ENCODE measurements around the gene C1orf52. TPM values are rescaled to one million over a fixed set of nuclear protein-coding genes. Genes with fewer than 3 reads are reported as not detected.
"Not testable (repeated sequence)": the region's sequence is repeated elsewhere in the genome, so short reads cannot be mapped to it uniquely, and the experiment has no call there.

The C1orf52 gene
- total RNA-seq, 1 donor from 2014 or later, result 55.8 TPM

- no peaks in the 10 kb centered on the region for H3K27me3 ChIP-seq
- H3K27ac ChIP-seq, result peak overlapping the region; percentile 80
- Mint-ChIP-seq H3K4me3 (peak overlapping the region; percentile 95), H3K9me3 (peaks cover 2% of the 10 kb centered on the region), H3K4me1 (peaks cover 21% of the 10 kb centered on the region), H3K27me3 (ENCODE audit: insufficient read depth, low read depth) (peaks cover 4% of the 10 kb centered on the region), H3K36me3 (peaks cover 18% of the 10 kb centered on the region), H3K27ac (no peak overlapping the region)
- H3K4me1 ChIP-seq, result peaks cover 15% of the 10 kb centered on the region
- peaks cover 37% of the 10 kb centered on the region for H4K20me1 ChIP-seq (ENCODE audit: low read depth)
- H3K9me3 ChIP-seq (ENCODE audit: low read depth), result no peaks in the 10 kb centered on the region
- TF ChIP-seq EZH2phosphoT487 (IDR thresholded peaks at IDR 0.05) (no peak), EZH2 (IDR thresholded peaks at IDR 0.05) (no peak), CTCF (IDR thresholded peaks at IDR 0.05) (peak; percentile 44)
- H3K36me3 ChIP-seq, result peaks cover 16% of the 10 kb centered on the region
- H3K4me2 ChIP-seq, result peak overlapping the region; percentile 95
- peaks cover 51% of the 10 kb centered on the region for H3K79me2 ChIP-seq (ENCODE audit: low read depth)
- H2AFZ ChIP-seq (replicated peaks), result no peak overlapping the region
- H3F3A ChIP-seq (ENCODE audit: low read depth), result peaks cover 17% of the 10 kb centered on the region
- peak overlapping the region; percentile 92 for H3K4me3 ChIP-seq
- peak; percentile 88 for DNase-seq (ENCODE audit: low spot score)
- peak overlapping the region; percentile 80 for H3K9ac ChIP-seq
Observed at GRCh38 chr1:85258536-85259117, 835 bp downstream of the C1orf52 start.

GRCh38 chr1:85249042-85249441, 10.4 kb downstream of the C1orf52 start:
- H3K4me3 Mint-ChIP-seq; H3K27me3 Mint-ChIP-seq (ENCODE audit: insufficient read depth, low read depth); H3K27ac Mint-ChIP-seq; DNase-seq (ENCODE audit: low spot score); H3K4me1 ChIP-seq; H3K79me2 ChIP-seq (ENCODE audit: low read depth); H3K4me3 ChIP-seq; H3K27me3 ChIP-seq; H4K20me1 ChIP-seq (ENCODE audit: low read depth); H3K9me3 ChIP-seq (ENCODE audit: low read depth); H3K4me2 ChIP-seq; H2AFZ ChIP-seq (replicated peaks); H3K4me1 Mint-ChIP-seq; H3K9ac ChIP-seq; H3K9me3 Mint-ChIP-seq; H3F3A ChIP-seq (ENCODE audit: low read depth); H3K27ac ChIP-seq: not testable (repeated sequence)
- H3K36me3 Mint-ChIP-seq, result peaks cover 23% of the 10 kb centered on the region
- H3K36me3 ChIP-seq, result peaks cover 26% of the 10 kb centered on the region

GRCh38 chr1:85245891-85246290, 13.6 kb downstream of the C1orf52 start:
- Histone ChIP-seq H3K9ac (no peak overlapping the region), H3K9me3 (ENCODE audit: low read depth) (no peaks in the 10 kb centered on the region), H3K36me3 (peaks cover 7% of the 10 kb centered on the region), H4K20me1 (ENCODE audit: low read depth) (no peaks in the 10 kb centered on the region), H3F3A (ENCODE audit: low read depth) (peaks cover 23% of the 10 kb centered on the region), H3K4me2 (no peak overlapping the region), H3K4me3 (no peak overlapping the region), H3K4me1 (peaks cover 23% of the 10 kb centered on the region), H2AFZ (replicated peaks) (no peak overlapping the region), H3K27me3 (no peaks in the 10 kb centered on the region), H3K27ac (no peak overlapping the region), H3K79me2 (ENCODE audit: low read depth) (no peaks in the 10 kb centered on the region)
- no peak overlapping the region for H3K27ac Mint-ChIP-seq
- peaks cover 9% of the 10 kb centered on the region for H3K9me3 Mint-ChIP-seq
- H3K36me3 Mint-ChIP-seq, result peaks cover 15% of the 10 kb centered on the region
- no peaks in the 10 kb centered on the region for H3K27me3 Mint-ChIP-seq (ENCODE audit: insufficient read depth, low read depth)
- no peak for DNase-seq (ENCODE audit: low spot score)
- no peak for TF ChIP-seq EZH2 (IDR thresholded peaks at IDR 0.05)
- H3K4me3 Mint-ChIP-seq, result no peak overlapping the region
- H3K4me1 Mint-ChIP-seq, result peaks cover 4% of the 10 kb centered on the region

- Mint-ChIP-seq H3K27ac (no peak overlapping the region), H3K27me3 (ENCODE audit: insufficient read depth, low read depth) (no peaks in the 10 kb centered on the region), H3K4me3 (no peak overlapping the region), H3K9me3 (peaks cover 9% of the 10 kb centered on the region), H3K4me1 (peaks cover 5% of the 10 kb centered on the region), H3K36me3 (peaks cover 11% of the 10 kb centered on the region)
- no peak overlapping the region for H3K27ac ChIP-seq
- TF ChIP-seq EZH2 (IDR thresholded peaks at IDR 0.05) (no peak), EZH2phosphoT487 (IDR thresholded peaks at IDR 0.05) (no peak), CTCF (IDR thresholded peaks at IDR 0.05) (no peak)
- peaks cover 27% of the 10 kb centered on the region for H3F3A ChIP-seq (ENCODE audit: low read depth)
- peaks cover 28% of the 10 kb centered on the region for H3K4me1 ChIP-seq
- no peak for DNase-seq (ENCODE audit: low spot score)
- H3K4me2 ChIP-seq, result no peak overlapping the region
- H3K4me3 ChIP-seq, result no peak overlapping the region
- peaks cover 2% of the 10 kb centered on the region for H3K36me3 ChIP-seq
- H3K9me3 ChIP-seq (ENCODE audit: low read depth), result no peaks in the 10 kb centered on the region
- no peaks in the 10 kb centered on the region for H3K27me3 ChIP-seq
- no peaks in the 10 kb centered on the region for H4K20me1 ChIP-seq (ENCODE audit: low read depth)
- no peak overlapping the region for H3K9ac ChIP-seq
- no peaks in the 10 kb centered on the region for H3K79me2 ChIP-seq (ENCODE audit: low read depth)
- no peak overlapping the region for H2AFZ ChIP-seq (replicated peaks)
Observed at GRCh38 chr1:85245456-85245855, 14.0 kb downstream of the C1orf52 start.
